Sigmoid colon (tissue), 7 donors: ENCODE data around the gene TRIM75. TPM values are rescaled to one million over a fixed set of nuclear protein-coding genes. Genes with fewer than 3 reads are reported as not detected.

Source experiments
- DNase-seq: peaks from one replicate; pipeline ENCODE4 v3.0.0-alpha.2; 2019
- H3K27ac ChIP-seq, 4 donors: fragments of 200-600 bp; sonication (generic); one replicate each; pipeline ENCODE4 v1.5.1; 2016 to 2019; ENCODE audit warnings: mild to moderate bottlenecking in 1 of 4
- H3K27me3 ChIP-seq, 3 donors: fragments of 200-600 bp; sonication (generic); one replicate each; pipeline ENCODE4 v1.5.1; 2019; ENCODE audit warnings: mild to moderate bottlenecking in 1 of 3
- H3K36me3 ChIP-seq, 4 donors: fragments of 200-600 bp; sonication (generic); one replicate each; pipeline ENCODE4 v1.5.1; 2016 to 2019
- H3K4me1 ChIP-seq, 4 donors: fragments of 200-600 bp; sonication (generic); one replicate each; pipeline ENCODE4 v1.5.1; 2017 to 2019
- H3K4me3 ChIP-seq, 4 donors: fragments of 200-600 bp; sonication (generic); one replicate each; pipeline ENCODE4 v1.5.1; 2017 to 2019; ENCODE audit warnings: mild to moderate bottlenecking in 2 of 4, moderate library complexity in 1 of 4
- H3K9me3 ChIP-seq, 4 donors: fragments of 200-600 bp in 3 of 4; sonication (generic) in 3 of 4; one replicate each; pipeline versions ENCODE4 v1.5.1 to v1.6.1; 2013 to 2019
- EP300 ChIP-seq, 4 donors: sonication (generic); formaldehyde crosslinking; IDR thresholded peaks; one replicate each; pipeline ENCODE4 v1.6.1; 2017; ENCODE audit warnings: antibody characterized with exemption in 4 of 4
- POLR2A ChIP-seq, 2 donors: fragments of 450-650 bp; IDR thresholded peaks; one replicate each; pipeline ENCODE4 v1.6.1; 2016; ENCODE audit warnings: antibody characterized with exemption in 2 of 2, mild to moderate bottlenecking in 2 of 2, moderate library complexity in 2 of 2
- POLR2AphosphoS5 ChIP-seq, 4 donors: sonication (generic); formaldehyde crosslinking; IDR thresholded peaks; one replicate each; pipeline ENCODE4 v1.6.1; 2017; ENCODE audit warnings: antibody characterized with exemption in 4 of 4
- WGBS, 2 donors: extraction: QIAGEN DNeasy Blood & Tissue Kit; methylation state at CpG; one replicate each; pipeline ENCODE4 v1.1.7; 2013; 5-methylcytosine and 5-hydroxymethylcytosine counted together
- intact Hi-C: fragments of 100-400 bp; cut with DNase I; formaldehyde crosslinking; loops from one replicate; pipeline ENCODE4 v1.15.1; 2023
- polyA plus RNA-seq, 3 donors: library from polyadenylated mRNA; stranded (reverse); fragments of 200-250 nt; gene quantifications; one replicate each; pipeline ENCODE4 v1.2.3, GENCODE V29; 2013
- small RNA-seq, 3 donors: library from RNA; depleted of rRNA; stranded (forward); fragments of <200 nt; gene quantifications; one replicate each; pipeline ENCODE3, GENCODE V24; 2016
- total RNA-seq, 4 donors: library from RNA; depleted of rRNA; stranded (reverse); fragments of >200 nt; gene quantifications; one replicate each; pipeline ENCODE4 v1.1.0, GENCODE V29; 2016
- TF ChIP-seq, protein P1 (sequence below), 4 experiments: fragments of 450-650 bp in 3 of 4; fragments of 200-600 bp in 1 of 4; IDR thresholded peaks; one replicate each; pipeline ENCODE4 v1.5.1; 2016 to 2019; ENCODE audit warnings: antibody characterized with exemption in 4 of 4, mild to moderate bottlenecking in 3 of 4, moderate library complexity in 2 of 4
- donor health status: healthy with polysubstance abuse.
- donor health status: Bipolar disorder and iron deficiency.
- donor health status: healthy.

Gene TRIM75
- total and polyA plus RNA-seq, 7 donors, result not detected

- no peak for DNase-seq
- Histone ChIP-seq H3K36me3 (peaks cover 0 to 46% (median 2%) of the 10 kb centered on the region in 4 donors), H3K27ac (no peak overlapping the region), H3K4me3 (no peak overlapping the region), H3K27me3 (no peaks in the 10 kb centered on the region), H3K9me3 (no peaks in the 10 kb centered on the region), H3K4me1 (no peaks in the 10 kb centered on the region)
- intact Hi-C loops, result no loop called here
- TF ChIP-seq, protein P1, sequence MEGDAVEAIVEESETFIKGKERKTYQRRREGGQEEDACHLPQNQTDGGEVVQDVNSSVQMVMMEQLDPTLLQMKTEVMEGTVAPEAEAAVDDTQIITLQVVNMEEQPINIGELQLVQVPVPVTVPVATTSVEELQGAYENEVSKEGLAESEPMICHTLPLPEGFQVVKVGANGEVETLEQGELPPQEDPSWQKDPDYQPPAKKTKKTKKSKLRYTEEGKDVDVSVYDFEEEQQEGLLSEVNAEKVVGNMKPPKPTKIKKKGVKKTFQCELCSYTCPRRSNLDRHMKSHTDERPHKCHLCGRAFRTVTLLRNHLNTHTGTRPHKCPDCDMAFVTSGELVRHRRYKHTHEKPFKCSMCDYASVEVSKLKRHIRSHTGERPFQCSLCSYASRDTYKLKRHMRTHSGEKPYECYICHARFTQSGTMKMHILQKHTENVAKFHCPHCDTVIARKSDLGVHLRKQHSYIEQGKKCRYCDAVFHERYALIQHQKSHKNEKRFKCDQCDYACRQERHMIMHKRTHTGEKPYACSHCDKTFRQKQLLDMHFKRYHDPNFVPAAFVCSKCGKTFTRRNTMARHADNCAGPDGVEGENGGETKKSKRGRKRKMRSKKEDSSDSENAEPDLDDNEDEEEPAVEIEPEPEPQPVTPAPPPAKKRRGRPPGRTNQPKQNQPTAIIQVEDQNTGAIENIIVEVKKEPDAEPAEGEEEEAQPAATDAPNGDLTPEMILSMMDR (IDR thresholded peaks at IDR 0.05), result no peak
- no peak for TF ChIP-seq EP300 (IDR thresholded peaks at IDR 0.05)
- TF ChIP-seq POLR2A (IDR thresholded peaks at IDR 0.05), result no peak
- TF ChIP-seq POLR2AphosphoS5 (IDR thresholded peaks at IDR 0.05), result no peak
- WGBS, 2 donors, result 80 to 84% methylated on average over 3 of the region's 3 CpGs
Observed at GRCh38 chr4:165101641-165102040, 48.0 kb downstream of the TRIM75 start.

DNA sequence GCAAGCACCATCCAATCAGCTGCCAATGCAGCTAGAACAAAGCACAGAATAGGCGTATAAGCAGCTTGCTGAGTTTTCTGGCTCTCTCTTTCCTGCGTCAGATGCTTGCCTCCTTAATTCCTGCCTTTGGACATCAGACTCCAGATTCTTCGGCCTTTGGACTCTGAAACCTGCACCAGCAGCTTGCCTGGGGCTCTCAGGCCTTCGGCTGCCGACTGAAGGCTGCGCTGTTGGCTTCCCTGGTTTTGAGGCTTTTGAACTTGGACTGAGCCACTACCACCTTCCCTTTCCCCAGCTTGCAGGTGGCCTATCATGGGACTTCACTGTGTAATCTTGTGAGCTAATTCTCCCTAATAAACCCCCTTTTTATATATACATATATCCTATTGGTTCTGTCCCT, 52.9 kb downstream of the TRIM75 start:
- no peaks in the 10 kb centered on the region for H3K27me3 ChIP-seq
- intact Hi-C loops, result no loop called here
- no peak for TF ChIP-seq POLR2AphosphoS5 (IDR thresholded peaks at IDR 0.05)
- no peak for TF ChIP-seq POLR2A (IDR thresholded peaks at IDR 0.05)
- TF ChIP-seq, protein P1 (IDR thresholded peaks at IDR 0.05), result no peak
- no peak for TF ChIP-seq EP300 (IDR thresholded peaks at IDR 0.05)
- 96% methylated on average over 6 of the region's 6 CpGs for WGBS, 2 donors
- DNase-seq, result no peak
- peaks cover 0 to 2% (median 0%) of the 10 kb centered on the region in 4 donors for H3K4me1 ChIP-seq
- peaks cover 0 to 10% (median 2%) of the 10 kb centered on the region in 4 donors for H3K36me3 ChIP-seq
- no peak overlapping the region for H3K27ac ChIP-seq
- no peak overlapping the region for H3K4me3 ChIP-seq
- H3K9me3 ChIP-seq, result no peaks in the 10 kb centered on the region

Small RNA genes within 50 kb of the gene (small RNA-seq; reads per million reads assigned to genes)
- 0 reads per million in 3 donors for gene AC106872.12

Other genes with a start within 250 kb of the TRIM75 start
- gene APELA, start 176.7 kb upstream of the TRIM75 start, total RNA-seq, result under 1 TPM in 1 of 4 donors, not detected in 3; 0.27 TPM
- not detected for gene APELA, start 176.7 kb upstream of the TRIM75 start, polyA plus RNA-seq
- 1 to 10 TPM in 2 of 4 donors, under 1 TPM in 2; 0.36 to 2.8 (median 1.0) TPM for gene TRIM61, start 76.2 kb upstream of the TRIM75 start, total RNA-seq
- under 1 TPM in 2 of 3 donors, not detected in 1; 0.46 to 0.70 TPM for gene TRIM61, start 76.2 kb upstream of the TRIM75 start, polyA plus RNA-seq
- not detected for gene TRIM60, start 21.9 kb upstream of the TRIM75 start, total RNA-seq
- not detected for gene TRIM60, start 21.9 kb upstream of the TRIM75 start, polyA plus RNA-seq
- gene TMEM192, start 59.0 kb downstream of the TRIM75 start, total RNA-seq, result 10 to 100 TPM in 2 of 4 donors, 1 to 10 TPM in 2; 4.7 to 12.5 (median 9.1) TPM
- 1 to 10 TPM; 6.0 to 9.6 (median 7.4) TPM for gene TMEM192, start 59.0 kb downstream of the TRIM75 start, polyA plus RNA-seq
- 10 to 100 TPM; 14.4 to 25.7 (median 18.8) TPM for gene KLHL2, start 153.7 kb downstream of the TRIM75 start, total RNA-seq
- 10 to 100 TPM in 2 of 3 donors, 1 to 10 TPM in 1; 9.2 to 12.0 (median 11.3) TPM for gene KLHL2, start 153.7 kb downstream of the TRIM75 start, polyA plus RNA-seq